ENCODE data around the gene MYBPHL. TPM values are rescaled to one million over a fixed set of nuclear protein-coding genes. Genes with fewer than 3 reads are reported as not detected.

The MYBPHL gene, protein sequence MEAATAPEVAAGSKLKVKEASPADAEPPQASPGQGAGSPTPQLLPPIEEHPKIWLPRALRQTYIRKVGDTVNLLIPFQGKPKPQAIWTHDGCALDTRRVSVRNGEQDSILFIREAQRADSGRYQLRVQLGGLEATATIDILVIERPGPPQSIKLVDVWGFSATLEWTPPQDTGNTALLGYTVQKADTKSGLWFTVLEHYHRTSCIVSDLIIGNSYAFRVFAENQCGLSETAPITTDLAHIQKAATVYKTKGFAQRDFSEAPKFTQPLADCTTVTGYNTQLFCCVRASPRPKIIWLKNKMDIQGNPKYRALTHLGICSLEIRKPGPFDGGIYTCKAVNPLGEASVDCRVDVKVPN
- total RNA-seq (2022), result 1.1 TPM in 1 of 2 replicates, not detected in the other
- percentile 21 among the genes with signal in this experiment for Bru-seq, nascent RNA
- BruChase-seq, experiment 1, labeled RNA remaining after a 6-hour chase, result percentile 25 among the genes with signal in this experiment
- percentile 27 among the genes with signal in this experiment for BruChase-seq, experiment 2, labeled RNA remaining after a 2-hour chase
- long read RNA-seq, partial matches to known transcripts, result 0 of 3 reads
- long read RNA-seq, other reads (novel, unspliced or antisense), result 3 of 3 reads

DNA sequence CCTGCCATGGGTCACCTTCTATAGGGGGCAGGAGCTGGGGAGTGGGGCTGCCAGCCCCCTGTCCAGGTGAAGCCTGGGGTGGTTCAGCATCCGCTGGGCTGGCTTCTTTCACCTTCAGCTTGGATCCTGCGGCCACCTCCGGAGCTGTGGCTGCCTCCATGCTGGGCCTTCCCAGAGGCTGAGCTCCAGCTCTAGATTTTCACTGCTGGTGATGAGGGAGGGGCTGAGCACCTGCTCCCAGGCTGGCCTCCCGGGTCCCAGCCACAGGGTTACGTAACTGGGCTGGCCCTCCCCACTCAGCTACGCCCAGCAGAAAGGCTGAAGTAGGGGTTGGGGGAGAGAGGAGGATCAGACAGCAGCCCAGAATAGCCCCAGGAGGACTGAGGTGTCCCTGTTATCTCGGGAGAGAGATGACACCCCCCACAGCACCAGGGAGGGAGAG, at the start of gene MYBPHL:
Gene MYBPHL, minus strand, starts transcription at position 180 of the 442 bp plus-strand sequence. Its CDS starts 20 bp downstream, at position 160.
- Mint-ChIP-seq H3K27ac (ENCODE audit: low read depth, unreplicated experiment) (no peak within 1 kb of the TSS), H3K4me3 (ENCODE audit: unreplicated experiment) (no peak within 1 kb of the TSS), H3K36me3 (ENCODE audit: insufficient read depth, unreplicated experiment) (peaks cover 4% of the 10 kb centered on the region), H3K27me3 (ENCODE audit: insufficient read depth, unreplicated experiment) (no peaks in the 10 kb centered on the region), H3K9me3 (ENCODE audit: unreplicated experiment) (no peaks in the 10 kb centered on the region), H3K4me1 (ENCODE audit: insufficient read depth, unreplicated experiment) (no peaks in the 10 kb centered on the region)
- ChIA-PET POLR2A (interaction anchor here (0.8 kb wide), 1 partner anchor 64 kb away, joined by 5 read pairs; no protein-coding TSS in a partner anchor), CTCF (interaction anchor here (1.1 kb wide), 1 partner anchor 92 kb away, joined by 4 read pairs; no protein-coding TSS in a partner anchor)
- intact Hi-C loops (cut with micrococcal nuclease), result no loop called here
- TF ChIP-seq, protein P1, sequence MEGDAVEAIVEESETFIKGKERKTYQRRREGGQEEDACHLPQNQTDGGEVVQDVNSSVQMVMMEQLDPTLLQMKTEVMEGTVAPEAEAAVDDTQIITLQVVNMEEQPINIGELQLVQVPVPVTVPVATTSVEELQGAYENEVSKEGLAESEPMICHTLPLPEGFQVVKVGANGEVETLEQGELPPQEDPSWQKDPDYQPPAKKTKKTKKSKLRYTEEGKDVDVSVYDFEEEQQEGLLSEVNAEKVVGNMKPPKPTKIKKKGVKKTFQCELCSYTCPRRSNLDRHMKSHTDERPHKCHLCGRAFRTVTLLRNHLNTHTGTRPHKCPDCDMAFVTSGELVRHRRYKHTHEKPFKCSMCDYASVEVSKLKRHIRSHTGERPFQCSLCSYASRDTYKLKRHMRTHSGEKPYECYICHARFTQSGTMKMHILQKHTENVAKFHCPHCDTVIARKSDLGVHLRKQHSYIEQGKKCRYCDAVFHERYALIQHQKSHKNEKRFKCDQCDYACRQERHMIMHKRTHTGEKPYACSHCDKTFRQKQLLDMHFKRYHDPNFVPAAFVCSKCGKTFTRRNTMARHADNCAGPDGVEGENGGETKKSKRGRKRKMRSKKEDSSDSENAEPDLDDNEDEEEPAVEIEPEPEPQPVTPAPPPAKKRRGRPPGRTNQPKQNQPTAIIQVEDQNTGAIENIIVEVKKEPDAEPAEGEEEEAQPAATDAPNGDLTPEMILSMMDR (IDR thresholded peaks at IDR 0.05; ENCODE audit: unreplicated experiment), result no peak
- no TSS peak for BruUV-seq (replicated peaks)
- DNase-seq (ENCODE audit: unreplicated experiment), result no peak

DNA sequence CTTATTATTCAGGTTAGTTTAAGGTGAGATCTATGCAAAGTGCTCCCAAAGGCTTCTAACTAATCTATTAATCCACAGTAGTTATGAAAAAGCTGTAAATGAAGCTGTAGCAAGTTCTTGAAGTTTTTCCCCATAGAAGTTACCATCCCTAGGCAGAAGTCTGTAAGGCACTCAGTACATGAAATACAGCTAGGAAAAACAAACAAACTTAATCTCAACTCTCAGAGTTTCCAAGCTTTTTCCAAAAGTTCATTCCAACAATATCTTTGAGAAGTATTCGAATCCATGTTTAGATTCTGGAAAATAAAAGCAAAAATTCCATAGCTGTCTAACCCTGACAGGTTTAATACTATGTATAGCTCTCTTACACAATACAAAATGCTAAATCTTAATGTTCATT, 49.7 kb upstream of the MYBPHL start:
- no peaks in the 10 kb centered on the region for H3K4me1 Mint-ChIP-seq (ENCODE audit: insufficient read depth, unreplicated experiment)
- H3K27me3 Mint-ChIP-seq (ENCODE audit: insufficient read depth, unreplicated experiment), result no peaks in the 10 kb centered on the region
- intact Hi-C loops (cut with micrococcal nuclease), result no loop called here
- H3K36me3 Mint-ChIP-seq (ENCODE audit: insufficient read depth, unreplicated experiment), result no peaks in the 10 kb centered on the region
- TF ChIP-seq, protein P1 (IDR thresholded peaks at IDR 0.05; ENCODE audit: unreplicated experiment), result no peak
- ChIA-PET POLR2A (interaction anchor here (1.1 to 1.5 kb wide), 2 partner anchors 14 to 74 kb away, joined by 3 to 4 read pairs; partner anchors contain the start of gene PSRC1), CTCF (interaction anchor here (1.0 kb wide), 1 partner anchor 10 kb away, joined by 3 read pairs; no protein-coding TSS in a partner anchor)
- DNase-seq (ENCODE audit: unreplicated experiment), result no peak
- no TSS peak for BruUV-seq (replicated peaks)
- H3K27ac Mint-ChIP-seq (ENCODE audit: low read depth, unreplicated experiment), result no peak overlapping the region
- H3K9me3 Mint-ChIP-seq (ENCODE audit: unreplicated experiment), result no peaks in the 10 kb centered on the region
- H3K4me3 Mint-ChIP-seq (ENCODE audit: unreplicated experiment), result no peak overlapping the region

DNA sequence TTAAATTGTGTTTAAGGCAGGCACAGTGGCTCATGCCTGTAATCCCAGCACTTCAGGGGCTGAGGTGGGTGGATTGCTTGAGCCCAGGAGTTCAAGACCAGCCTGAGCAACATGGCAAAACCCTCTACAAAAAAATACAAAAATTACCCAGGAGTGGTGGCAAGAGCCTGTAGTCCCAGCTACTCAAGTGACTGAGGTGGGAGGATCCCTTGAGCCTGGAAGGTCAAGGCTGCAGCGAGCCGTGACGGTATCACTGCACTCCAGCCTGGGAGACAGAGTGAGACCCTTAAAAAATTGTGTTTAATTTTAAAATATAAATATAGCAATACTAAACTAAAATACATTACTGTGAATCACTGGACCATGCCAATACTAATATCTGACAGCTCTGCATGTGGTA, 48.1 kb upstream of the MYBPHL start:
- no peaks in the 10 kb centered on the region for H3K4me1 Mint-ChIP-seq (ENCODE audit: insufficient read depth, unreplicated experiment)
- H3K9me3 Mint-ChIP-seq (ENCODE audit: unreplicated experiment), result no peaks in the 10 kb centered on the region
- TF ChIP-seq, protein P1 (IDR thresholded peaks at IDR 0.05; ENCODE audit: unreplicated experiment), result no peak
- H3K4me3 Mint-ChIP-seq (ENCODE audit: unreplicated experiment), result no peak overlapping the region
- no peaks in the 10 kb centered on the region for H3K36me3 Mint-ChIP-seq (ENCODE audit: insufficient read depth, unreplicated experiment)
- H3K27ac Mint-ChIP-seq (ENCODE audit: low read depth, unreplicated experiment), result no peak overlapping the region
- ChIA-PET POLR2A (interaction anchor here (0.6 kb wide), 1 partner anchor 206 kb away, joined by 3 read pairs; no protein-coding TSS in a partner anchor), CTCF (interaction anchor here (0.6 kb wide), 3 partner anchors 77 to 168 kb away, joined by 3 read pairs; partner anchors contain the start of gene CYB561D1)
- no TSS peak for BruUV-seq (replicated peaks)
- no peak for DNase-seq (ENCODE audit: unreplicated experiment)
- no peaks in the 10 kb centered on the region for H3K27me3 Mint-ChIP-seq (ENCODE audit: insufficient read depth, unreplicated experiment)
- intact Hi-C loops (cut with micrococcal nuclease), result no loop called here

DNA sequence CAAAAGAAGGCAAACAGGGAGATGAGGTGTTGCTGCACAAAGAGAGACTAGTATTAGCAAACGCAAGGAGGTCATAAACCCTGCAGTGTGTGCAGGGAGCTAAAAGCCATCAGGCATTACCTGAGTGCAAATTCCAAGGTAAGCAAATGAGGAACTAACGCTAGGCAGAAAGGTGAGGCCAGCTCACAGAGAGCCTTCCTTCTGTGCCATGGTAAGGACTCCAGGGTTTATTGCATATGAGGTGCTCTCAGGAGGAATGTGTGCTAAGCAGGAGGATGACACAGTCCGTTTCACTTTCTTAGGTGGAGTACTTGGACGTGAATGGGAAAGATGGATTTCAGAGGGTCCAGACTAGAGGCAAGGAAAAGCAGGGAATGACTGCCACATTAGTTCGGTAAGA, 44.6 kb upstream of the MYBPHL start:
- H3K9me3 Mint-ChIP-seq (ENCODE audit: unreplicated experiment), result no peaks in the 10 kb centered on the region
- no peak for DNase-seq (ENCODE audit: unreplicated experiment)
- intact Hi-C loops (cut with micrococcal nuclease), result no loop called here
- POLR2A ChIA-PET, result no interaction called here
- H3K4me3 Mint-ChIP-seq (ENCODE audit: unreplicated experiment), result no peak overlapping the region
- no peak overlapping the region for H3K27ac Mint-ChIP-seq (ENCODE audit: low read depth, unreplicated experiment)
- CTCF ChIA-PET, result interaction anchor here (1.0 kb wide), 1 partner anchor 16 kb away, joined by 7 read pairs; no protein-coding TSS in a partner anchor
- no peaks in the 10 kb centered on the region for H3K27me3 Mint-ChIP-seq (ENCODE audit: insufficient read depth, unreplicated experiment)
- TF ChIP-seq, protein P1 (IDR thresholded peaks at IDR 0.05; ENCODE audit: unreplicated experiment), result no peak
- BruUV-seq (replicated peaks), result no TSS peak
- no peaks in the 10 kb centered on the region for H3K4me1 Mint-ChIP-seq (ENCODE audit: insufficient read depth, unreplicated experiment)
- H3K36me3 Mint-ChIP-seq (ENCODE audit: insufficient read depth, unreplicated experiment), result peaks cover 5% of the 10 kb centered on the region
